Fibroblast of upper back skin (primary cell): ENCODE results near the gene BATF3.
"Not testable (repeated sequence)": the region's sequence is repeated elsewhere in the genome, so short reads cannot be mapped to it uniquely, and the experiment has no call there.

Experiments
- DNase-seq: peaks from one replicate; pipeline ENCODE4 v3.0.0-alpha.2; 2013

BATF3 gene, protein sequence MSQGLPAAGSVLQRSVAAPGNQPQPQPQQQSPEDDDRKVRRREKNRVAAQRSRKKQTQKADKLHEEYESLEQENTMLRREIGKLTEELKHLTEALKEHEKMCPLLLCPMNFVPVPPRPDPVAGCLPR

DNA sequence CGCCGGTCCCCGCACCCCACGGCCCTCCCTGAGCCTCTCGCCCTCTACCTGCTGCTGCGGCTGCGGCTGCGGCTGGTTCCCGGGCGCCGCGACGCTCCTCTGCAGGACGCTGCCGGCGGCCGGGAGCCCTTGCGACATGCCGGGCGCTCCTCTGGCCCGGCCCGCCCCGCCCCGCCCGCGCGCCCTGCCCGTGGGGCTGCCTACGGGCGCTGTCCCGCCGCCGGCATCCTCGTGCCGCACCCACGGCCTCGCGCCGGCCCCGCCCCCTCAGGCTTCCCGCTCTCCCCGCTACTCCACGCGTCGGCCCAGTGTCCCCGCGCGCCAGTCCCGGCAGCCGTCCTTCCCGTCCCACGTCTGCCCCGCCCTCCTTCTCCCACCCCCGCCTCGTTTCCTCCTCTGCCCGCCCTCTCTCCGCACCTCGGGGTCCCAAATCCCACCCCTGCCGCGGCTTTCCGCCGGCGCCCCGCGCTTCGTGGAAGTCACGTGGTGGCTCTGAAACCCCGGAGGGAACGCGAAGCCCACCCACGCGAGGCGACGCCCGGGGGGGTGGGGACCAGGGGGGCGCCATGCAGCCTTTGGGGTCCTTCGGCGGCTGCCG, at the start of gene BATF3:
Gene BATF3, minus strand, starts transcription at position 216 of the 598 bp plus-strand sequence. Its CDS starts 78 bp downstream, at position 138.
- DNase-seq = no peak

- DNase-seq = no peak
Measured at GRCh38 chr1:212746546-212746945, 46.9 kb upstream of the BATF3 start.

GRCh38 chr1:212745303-212745702, 45.7 kb upstream of the BATF3 start:
- peak; percentile 12 for DNase-seq

DNA sequence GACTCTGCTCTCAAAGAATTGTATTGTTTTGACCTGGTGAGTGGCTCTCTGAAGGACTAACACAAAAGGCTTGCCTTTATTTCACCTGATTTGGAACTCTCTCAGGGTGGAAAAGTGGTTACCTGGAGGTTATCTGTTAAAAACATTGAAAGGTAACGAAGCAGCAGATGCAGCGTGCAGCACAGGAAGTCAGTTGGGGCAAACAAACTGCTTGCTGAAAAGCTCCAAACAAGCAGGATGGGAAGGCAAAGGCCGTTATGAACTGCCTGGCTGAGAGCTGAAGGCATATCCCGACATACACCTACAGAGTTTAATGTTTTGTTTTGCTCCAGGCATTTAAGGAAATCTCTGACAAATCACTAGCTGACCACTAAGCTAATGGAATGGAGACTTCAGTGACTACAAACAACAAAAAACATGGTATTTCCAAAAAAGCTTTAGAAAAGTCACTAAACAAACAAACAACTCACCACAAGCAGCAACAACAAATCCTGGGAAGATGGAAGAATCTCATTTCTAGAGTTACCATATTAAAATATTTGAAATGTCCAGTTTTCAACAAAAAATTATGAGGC, 44.3 kb upstream of the BATF3 start:
- no peak for DNase-seq

- no peak for DNase-seq
Measured at GRCh38 chr1:212738330-212738729, 38.7 kb upstream of the BATF3 start.

DNA sequence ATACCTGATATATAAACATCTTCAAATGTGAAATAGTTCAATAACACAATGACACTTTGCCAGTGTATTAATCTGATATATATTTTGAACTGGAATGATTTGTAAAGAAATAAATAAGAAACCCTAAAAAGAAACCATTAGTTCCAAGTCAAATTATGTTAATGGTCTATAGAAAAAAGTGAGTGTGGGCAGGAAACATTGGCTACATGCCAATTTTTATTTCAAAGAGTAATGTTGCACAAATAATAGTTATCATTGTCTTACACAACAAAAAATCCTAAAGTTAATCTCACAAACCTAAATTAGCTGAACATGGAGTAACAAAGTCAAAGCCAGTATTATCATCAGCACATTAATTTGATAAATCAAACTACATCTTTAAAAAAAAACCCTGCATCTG, 37.9 kb upstream of the BATF3 start:
- DNase-seq = no peak

DNA sequence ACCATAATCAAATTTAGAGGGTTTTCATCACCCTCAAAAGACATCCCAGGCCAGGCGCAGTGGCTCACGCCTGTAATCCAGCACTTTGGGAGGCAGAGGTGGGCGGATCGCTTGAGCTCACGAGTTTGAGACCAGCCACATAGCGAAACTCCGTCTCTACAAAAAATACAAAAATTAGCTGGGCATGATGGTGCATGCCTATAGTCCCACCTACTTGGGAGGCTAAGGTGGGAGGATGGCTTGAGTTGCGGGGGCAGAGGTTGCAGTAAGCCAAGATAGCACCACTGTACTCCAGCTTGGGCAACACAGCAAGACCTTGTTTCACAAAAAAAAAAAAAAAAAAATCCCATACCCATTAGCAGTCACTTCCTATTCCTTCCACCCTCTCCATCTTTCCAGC, 33.5 kb upstream of the BATF3 start:
- DNase-seq = no peak

- DNase-seq = no peak
Measured at GRCh38 chr1:212731630-212732029, 32.0 kb upstream of the BATF3 start.

- DNase-seq = no peak
Measured at GRCh38 chr1:212728606-212729005, 29.0 kb upstream of the BATF3 start.

DNA sequence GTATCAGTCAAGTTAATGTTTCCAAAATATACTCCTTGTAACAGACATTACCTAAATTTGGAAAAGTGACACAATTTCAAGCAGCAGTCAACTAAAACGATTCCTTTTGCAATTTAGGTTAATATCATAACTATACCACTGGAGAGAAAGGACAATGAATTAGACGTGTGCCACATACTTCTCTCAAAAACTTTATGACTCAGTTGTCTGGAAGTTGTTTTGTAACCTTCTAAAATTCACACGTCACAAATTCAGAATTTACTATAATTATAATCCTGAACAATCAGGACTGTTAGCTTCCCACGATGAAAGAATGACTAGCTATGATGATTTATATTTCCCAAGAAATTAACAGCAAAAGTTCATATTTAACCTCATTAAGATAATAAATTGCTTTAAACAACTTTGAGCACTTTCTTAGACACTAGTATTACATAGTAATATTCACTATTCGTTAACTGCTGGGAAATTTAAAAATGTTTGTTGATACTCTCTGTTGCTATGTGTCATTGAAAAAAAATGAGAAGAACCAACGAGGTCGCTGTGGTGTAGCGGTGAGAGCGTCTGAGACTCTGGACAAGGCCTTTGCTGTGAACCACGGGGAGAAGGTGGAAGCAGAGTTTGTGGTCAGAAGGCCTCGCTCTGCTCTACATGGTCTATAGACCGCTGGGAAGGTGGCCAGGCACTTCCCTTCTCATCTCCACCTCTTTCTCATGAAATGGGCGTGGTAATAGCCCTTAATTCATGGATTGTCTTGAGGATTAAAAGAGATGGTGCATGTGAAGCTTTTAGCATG, 27.9 kb upstream of the BATF3 start:
- peak; percentile 34 for DNase-seq

DNA sequence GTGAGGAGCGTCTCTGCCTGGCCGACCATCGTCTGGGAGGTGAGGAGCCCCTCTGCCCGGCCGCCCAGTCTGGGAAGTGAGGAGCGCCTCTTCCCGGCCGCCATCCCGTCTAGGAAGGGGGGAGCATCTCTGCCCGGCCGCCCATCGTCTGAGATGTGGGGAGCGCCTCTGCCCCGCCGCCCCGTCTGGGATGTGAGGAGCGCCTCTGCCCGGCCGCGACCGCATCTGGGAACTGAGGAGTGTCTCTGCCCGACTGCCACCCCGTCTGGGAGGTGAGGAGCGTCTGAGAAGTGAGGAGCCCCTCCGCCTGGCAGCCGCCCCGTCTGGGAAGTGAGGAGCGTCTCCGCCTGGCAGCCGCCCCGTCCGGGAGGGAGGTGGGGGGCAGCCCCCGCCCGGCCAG, 25.0 kb upstream of the BATF3 start:
- not testable (repeated sequence) for DNase-seq

- DNase-seq = no peak
Measured at GRCh38 chr1:212722270-212722957, 22.8 kb upstream of the BATF3 start.

- peak; percentile 73 for DNase-seq
Measured at GRCh38 chr1:212721388-212722247, 22.0 kb upstream of the BATF3 start.

GRCh38 chr1:212719633-212720032, 20.0 kb upstream of the BATF3 start:
- no peak for DNase-seq

- peak; percentile 44 for DNase-seq
Measured at GRCh38 chr1:212718499-212718898, 18.9 kb upstream of the BATF3 start.

DNA sequence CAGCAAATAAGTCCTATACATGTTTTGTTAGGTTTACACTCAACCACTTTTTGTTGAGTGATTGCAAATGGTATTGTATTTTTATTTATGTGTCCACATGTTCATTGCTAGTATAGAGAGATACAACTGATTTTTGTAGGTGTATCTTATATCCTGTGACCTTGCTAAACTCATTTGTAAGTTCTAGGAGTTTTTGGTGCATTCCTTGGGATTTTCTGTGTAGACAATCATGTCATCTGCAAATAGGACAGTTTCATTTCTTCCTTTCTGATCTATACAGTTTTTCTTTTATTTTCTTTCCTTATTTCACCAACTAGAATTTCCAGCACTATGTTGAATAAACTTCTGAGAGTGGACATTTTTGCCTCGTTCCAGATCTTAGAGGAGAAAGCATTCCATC, 16.5 kb upstream of the BATF3 start:
- no peak for DNase-seq

DNA sequence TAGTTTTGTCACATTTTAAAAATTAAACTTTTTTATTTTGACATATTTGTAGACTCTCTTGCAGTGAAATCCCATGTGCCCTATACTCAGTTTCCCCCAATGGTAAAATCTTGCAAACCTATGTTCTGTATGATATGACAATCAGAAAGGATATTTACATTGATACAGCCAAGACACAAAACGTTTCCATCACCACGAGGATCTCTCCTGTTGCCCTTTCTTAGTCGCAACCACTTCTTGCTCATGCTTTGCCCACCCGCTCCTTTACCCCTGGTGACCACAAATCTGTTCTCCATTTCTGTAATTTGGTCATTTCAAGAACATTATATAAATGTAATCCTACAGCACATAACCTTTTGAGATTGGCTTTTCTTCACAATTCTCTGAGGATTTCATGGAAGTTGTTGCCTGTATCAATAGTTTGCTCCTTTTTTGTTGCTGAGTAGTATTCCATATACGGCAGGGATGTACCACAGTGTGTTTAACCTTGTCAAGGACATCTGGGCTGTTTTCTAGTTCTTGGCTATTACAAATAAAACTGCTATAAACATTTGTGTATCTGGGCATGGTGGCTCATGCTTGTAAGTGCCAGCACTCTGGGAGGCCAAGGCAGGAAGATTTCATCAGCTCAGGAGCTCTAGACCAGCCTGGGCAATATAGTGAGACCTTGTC, 14.0 kb upstream of the BATF3 start:
- no peak for DNase-seq

- peak; percentile 73 for DNase-seq
Measured at GRCh38 chr1:212712451-212713303, 13.0 kb upstream of the BATF3 start.

DNA sequence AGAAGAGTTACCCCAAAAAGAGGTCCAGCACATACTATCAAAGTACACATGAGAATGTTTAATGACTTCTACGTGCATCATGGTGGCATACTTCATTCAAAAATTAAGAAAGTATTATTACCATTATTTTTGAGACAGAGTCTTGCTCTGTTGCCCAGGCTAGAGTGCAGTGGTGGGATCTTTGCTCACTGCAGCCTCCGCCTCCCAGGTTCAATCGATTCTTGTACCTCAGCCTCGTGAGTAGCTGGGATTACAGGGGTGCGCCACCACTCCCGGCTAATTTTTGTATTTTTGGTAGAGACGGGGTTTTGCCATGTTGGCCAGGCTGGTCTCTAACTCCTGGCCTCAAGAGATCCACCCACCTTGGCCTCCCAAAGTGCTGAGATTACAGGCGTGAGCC, 12.3 kb upstream of the BATF3 start:
- not testable (repeated sequence) for DNase-seq

DNA sequence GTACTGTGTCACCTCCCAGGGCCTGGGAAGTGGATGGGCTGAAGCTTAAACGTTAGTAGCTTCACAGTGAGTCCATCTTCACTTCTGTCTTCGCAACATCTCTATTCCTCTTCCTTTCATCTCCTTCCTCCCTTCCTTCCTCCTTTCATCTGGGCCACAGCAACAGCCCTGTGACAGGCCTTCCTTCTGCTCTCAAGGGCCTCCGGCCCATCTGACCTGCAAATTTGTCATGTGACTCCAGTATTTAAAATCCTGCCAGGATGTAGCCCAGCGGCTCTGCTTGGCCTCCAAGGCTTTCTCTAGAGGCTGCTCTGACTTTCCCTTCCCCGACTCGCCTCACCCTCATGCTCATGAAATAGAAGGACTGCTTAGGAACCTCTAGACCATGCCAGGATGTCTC, 10.9 kb upstream of the BATF3 start:
- DNase-seq = no peak
